Measurements from ENCODE around the gene EGFR.

EGFR gene

DNA sequence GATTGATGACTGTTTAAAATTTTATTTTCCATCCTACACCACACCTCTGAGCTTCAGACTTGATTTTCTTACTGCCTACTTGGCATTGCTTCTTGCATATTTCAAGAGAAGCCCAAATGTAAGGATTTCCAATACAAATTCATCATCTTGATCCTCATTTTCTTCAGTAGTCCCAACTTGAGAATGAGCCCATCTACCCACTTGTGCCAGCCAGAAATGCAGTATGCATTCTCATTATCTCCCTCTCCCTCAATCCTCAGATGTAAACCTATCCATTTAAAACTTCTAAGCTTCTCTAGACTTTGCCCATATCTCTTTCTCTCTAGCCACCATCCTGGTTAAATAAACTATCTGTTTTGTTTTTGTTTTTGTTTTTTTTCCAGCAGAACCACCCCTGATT, 22.4 kb upstream of the EGFR start:
- Histone ChIP-seq H4K20me1 (ENCODE audit: insufficient read depth, low read length) (no peaks in the 10 kb centered on the region), H3K79me2 (ENCODE audit: low read length) (no peaks in the 10 kb centered on the region), H3K27ac (ENCODE audit: low read length) (peak overlapping the region; percentile 83), H3K4me3 (ENCODE audit: low read length) (peak overlapping the region; percentile 38), H3K9ac (ENCODE audit: low read length) (peak overlapping the region; percentile 18; the same call in 1 of the 2 replicates), H3K4me1 (ENCODE audit: low read length) (peaks cover 53% of the 10 kb centered on the region), H3K4me2 (ENCODE audit: low read length) (peak overlapping the region; percentile 81), H3K9me3 (ENCODE audit: insufficient read depth, low read length) (no peaks in the 10 kb centered on the region), H2AFZ (ENCODE audit: low read depth, low read length) (no peak overlapping the region), H3K36me3 (replicated peaks; ENCODE audit: low read depth, low read length) (no peaks in the 10 kb centered on the region), H3K27me3 (ENCODE audit: low read depth, low read length) (peaks cover 5% of the 10 kb centered on the region; the same call in 1 of the 2 replicates)
- TF ChIP-seq, protein P1, sequence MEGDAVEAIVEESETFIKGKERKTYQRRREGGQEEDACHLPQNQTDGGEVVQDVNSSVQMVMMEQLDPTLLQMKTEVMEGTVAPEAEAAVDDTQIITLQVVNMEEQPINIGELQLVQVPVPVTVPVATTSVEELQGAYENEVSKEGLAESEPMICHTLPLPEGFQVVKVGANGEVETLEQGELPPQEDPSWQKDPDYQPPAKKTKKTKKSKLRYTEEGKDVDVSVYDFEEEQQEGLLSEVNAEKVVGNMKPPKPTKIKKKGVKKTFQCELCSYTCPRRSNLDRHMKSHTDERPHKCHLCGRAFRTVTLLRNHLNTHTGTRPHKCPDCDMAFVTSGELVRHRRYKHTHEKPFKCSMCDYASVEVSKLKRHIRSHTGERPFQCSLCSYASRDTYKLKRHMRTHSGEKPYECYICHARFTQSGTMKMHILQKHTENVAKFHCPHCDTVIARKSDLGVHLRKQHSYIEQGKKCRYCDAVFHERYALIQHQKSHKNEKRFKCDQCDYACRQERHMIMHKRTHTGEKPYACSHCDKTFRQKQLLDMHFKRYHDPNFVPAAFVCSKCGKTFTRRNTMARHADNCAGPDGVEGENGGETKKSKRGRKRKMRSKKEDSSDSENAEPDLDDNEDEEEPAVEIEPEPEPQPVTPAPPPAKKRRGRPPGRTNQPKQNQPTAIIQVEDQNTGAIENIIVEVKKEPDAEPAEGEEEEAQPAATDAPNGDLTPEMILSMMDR (IDR thresholded peaks at IDR 0.05; ENCODE audit: low read depth, low read length): no peak; the same call in 1 of the 2 replicates
- TF ChIP-seq EZH2phosphoT487 (IDR thresholded peaks at IDR 0.05; ENCODE audit: low read depth): no peak

DNA sequence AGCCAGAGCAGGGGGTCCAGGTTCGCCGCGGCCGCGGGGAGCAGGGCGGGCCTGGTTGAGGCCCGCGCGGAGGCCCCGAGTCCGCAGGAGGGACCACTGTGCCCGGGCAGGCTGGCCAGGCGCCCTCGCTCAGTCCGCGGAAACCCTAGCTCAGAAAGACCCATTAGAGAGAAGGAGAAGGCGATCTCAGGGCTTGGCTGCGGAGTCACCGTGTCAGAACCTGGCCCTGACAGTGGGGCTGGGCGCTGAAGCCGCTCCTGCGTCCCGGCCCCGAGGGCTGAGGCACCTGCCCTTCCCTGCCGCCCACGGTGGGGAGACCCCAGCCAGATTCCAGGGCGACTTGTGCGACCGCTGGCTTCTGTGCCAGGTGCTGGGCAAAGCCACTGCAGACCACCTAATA, 14.2 kb upstream of the EGFR start:
- TF ChIP-seq EZH2phosphoT487 (IDR thresholded peaks at IDR 0.05; ENCODE audit: low read depth): no peak
- TF ChIP-seq, protein P1 (IDR thresholded peaks at IDR 0.05; ENCODE audit: low read depth, low read length): no peak
- Histone ChIP-seq H3K4me3 (ENCODE audit: low read length) (no peak overlapping the region), H3K79me2 (ENCODE audit: low read length) (no peaks in the 10 kb centered on the region), H4K20me1 (ENCODE audit: insufficient read depth, low read length) (no peaks in the 10 kb centered on the region), H3K27me3 (ENCODE audit: low read depth, low read length) (peaks cover 19% of the 10 kb centered on the region; the same call in 1 of the 2 replicates), H3K36me3 (replicated peaks; ENCODE audit: low read depth, low read length) (no peaks in the 10 kb centered on the region), H2AFZ (ENCODE audit: low read depth, low read length) (no peak overlapping the region), H3K9me3 (ENCODE audit: insufficient read depth, low read length) (no peaks in the 10 kb centered on the region), H3K4me2 (ENCODE audit: low read length) (no peak overlapping the region), H3K4me1 (ENCODE audit: low read length) (no peaks in the 10 kb centered on the region), H3K9ac (ENCODE audit: low read length) (no peak overlapping the region), H3K27ac (ENCODE audit: low read length) (no peak overlapping the region)

DNA sequence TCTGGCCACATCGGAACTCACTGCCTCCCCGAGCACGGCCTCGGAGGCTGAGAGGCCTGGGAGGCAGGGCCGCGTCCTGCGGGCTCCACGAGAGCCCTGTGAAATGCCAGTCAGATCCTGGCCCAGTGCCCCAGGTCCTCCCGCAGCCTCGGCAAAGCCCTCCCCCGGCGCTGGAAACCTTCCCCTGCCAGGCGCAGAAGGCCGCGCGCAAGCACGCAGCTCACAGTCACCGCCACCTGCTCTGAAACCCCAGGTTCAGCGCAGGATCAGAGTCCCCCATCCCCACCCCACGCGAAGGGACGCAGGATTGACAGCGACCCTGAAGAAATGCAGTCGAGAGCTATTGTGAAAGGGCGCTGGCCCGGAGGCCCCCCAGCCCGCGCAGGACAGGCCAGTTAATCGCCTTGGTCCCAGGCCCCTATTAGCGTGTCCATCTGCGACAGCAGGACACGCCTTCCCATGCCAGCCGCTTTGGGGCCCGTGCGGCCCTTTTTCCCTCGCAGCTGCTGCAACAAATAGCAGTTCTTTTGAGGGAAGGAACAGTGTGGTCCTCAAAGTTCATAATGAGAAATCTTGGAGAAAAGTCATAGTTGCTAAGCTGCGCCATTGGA, 13.5 kb upstream of the EGFR start:
- TF ChIP-seq EZH2phosphoT487 (IDR thresholded peaks at IDR 0.05; ENCODE audit: low read depth): no peak
- TF ChIP-seq, protein P1 (IDR thresholded peaks at IDR 0.05; ENCODE audit: low read depth, low read length): no peak
- H3K4me2 ChIP-seq (ENCODE audit: low read length): no peak overlapping the region
- no peak overlapping the region for H2AFZ ChIP-seq (ENCODE audit: low read depth, low read length)
- H4K20me1 ChIP-seq (ENCODE audit: insufficient read depth, low read length): no peaks in the 10 kb centered on the region
- H3K27ac ChIP-seq (ENCODE audit: low read length): no peak overlapping the region
- H3K79me2 ChIP-seq (ENCODE audit: low read length): no peaks in the 10 kb centered on the region
- H3K4me1 ChIP-seq (ENCODE audit: low read length): no peaks in the 10 kb centered on the region
- H3K27me3 ChIP-seq (ENCODE audit: low read depth, low read length): peaks cover 13% of the 10 kb centered on the region; the same call in 1 of the 2 replicates
- no peak overlapping the region for H3K9ac ChIP-seq (ENCODE audit: low read length)
- H3K9me3 ChIP-seq (ENCODE audit: insufficient read depth, low read length): no peaks in the 10 kb centered on the region
- H3K36me3 ChIP-seq (replicated peaks; ENCODE audit: low read depth, low read length): no peaks in the 10 kb centered on the region
- H3K4me3 ChIP-seq (ENCODE audit: low read length): no peak overlapping the region

DNA sequence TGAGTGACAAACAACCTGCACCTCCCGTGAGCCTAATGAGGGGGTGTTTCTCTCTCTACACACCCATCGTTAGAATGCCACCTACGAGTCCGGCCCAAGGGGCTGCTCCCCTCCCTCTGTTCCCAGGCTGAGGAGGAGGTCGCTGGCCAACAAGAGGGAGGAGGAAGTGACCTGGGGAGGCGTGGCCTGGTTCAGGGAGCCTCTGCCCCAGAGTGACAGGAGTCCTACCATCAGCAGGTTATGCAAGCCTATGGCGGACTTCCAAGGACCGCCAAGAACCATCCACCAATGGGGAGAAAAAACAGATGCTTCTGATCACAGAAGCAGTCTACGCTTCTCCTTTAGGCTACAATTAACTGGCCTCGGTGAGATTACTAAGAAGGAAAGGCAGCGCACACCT, 12.3 kb upstream of the EGFR start:
- Histone ChIP-seq H3K9me3 (ENCODE audit: insufficient read depth, low read length) (no peaks in the 10 kb centered on the region), H3K4me3 (ENCODE audit: low read length) (no peak overlapping the region), H3K4me2 (ENCODE audit: low read length) (no peak overlapping the region), H3K4me1 (ENCODE audit: low read length) (no peaks in the 10 kb centered on the region), H3K27me3 (ENCODE audit: low read depth, low read length) (peaks cover 13% of the 10 kb centered on the region; the same call in 1 of the 2 replicates), H4K20me1 (ENCODE audit: insufficient read depth, low read length) (no peaks in the 10 kb centered on the region), H3K79me2 (ENCODE audit: low read length) (no peaks in the 10 kb centered on the region), H3K27ac (ENCODE audit: low read length) (no peak overlapping the region), H3K36me3 (replicated peaks; ENCODE audit: low read depth, low read length) (no peaks in the 10 kb centered on the region), H3K9ac (ENCODE audit: low read length) (no peak overlapping the region), H2AFZ (ENCODE audit: low read depth, low read length) (no peak overlapping the region)
- TF ChIP-seq, protein P1 (IDR thresholded peaks at IDR 0.05; ENCODE audit: low read depth, low read length): no peak
- TF ChIP-seq EZH2phosphoT487 (IDR thresholded peaks at IDR 0.05; ENCODE audit: low read depth): no peak
